ENCODE measurements around the gene DMRT2. TPM values are rescaled to one million over a fixed set of nuclear protein-coding genes. Genes with fewer than 3 reads are reported as not detected.

DMRT2 gene
- total and polyA plus RNA-seq, 2 of the 8 experiments (the other 6 are each of a cell fraction or from before 2014, with no cell fraction given): 0.29 to 0.93 TPM

DNA sequence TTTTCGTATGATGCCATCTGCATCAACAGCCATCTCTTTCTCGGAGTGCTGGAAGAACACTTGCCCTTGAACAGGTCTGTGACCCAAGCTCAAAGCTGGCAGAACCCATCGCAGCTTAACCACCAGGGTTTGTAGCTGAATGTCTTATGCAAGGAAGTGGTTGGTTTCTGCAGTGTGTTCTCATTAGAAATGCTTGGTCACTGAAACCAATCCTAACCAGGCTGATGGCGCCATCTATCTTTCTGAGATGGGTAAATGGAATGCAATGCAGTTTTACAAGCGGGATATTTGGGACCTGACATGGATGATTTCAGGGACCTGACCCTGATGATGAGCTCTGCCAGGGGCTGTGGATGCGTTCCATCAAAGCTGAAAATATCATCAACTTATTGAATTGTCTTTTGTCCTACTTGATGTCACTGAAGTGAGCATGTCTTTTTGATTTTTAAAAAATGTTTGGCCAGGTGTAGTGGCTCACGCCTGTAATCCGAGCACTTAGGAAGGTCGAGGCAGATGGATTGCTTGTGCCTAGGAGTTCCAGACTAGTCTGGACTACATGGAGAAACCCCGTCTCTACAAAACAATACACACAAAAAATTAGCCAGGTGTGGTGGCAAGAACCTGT, 45.0 kb upstream of the DMRT2 start:
- Histone ChIP-seq H3K9me3 (ENCODE audit: insufficient read depth in 2 of 2, low read depth in 1 of 2, low read length in 1 of 2) (peaks cover 15 to 16% of the 10 kb centered on the region in 2 experiments), H3K4ac (replicated peaks; ENCODE audit: insufficient read length, low read depth, low read length) (no peak overlapping the region), H2BK15ac (ENCODE audit: low read length) (no peak overlapping the region), H3K4me2 (ENCODE audit: insufficient read depth in 1 of 2, low read depth in 2 of 2, low read length in 2 of 2) (no peak overlapping the region), H2BK12ac (ENCODE audit: low read depth, low read length) (no peak overlapping the region), H4K5ac (ENCODE audit: insufficient read length, low read depth, low read length) (no peak overlapping the region), H2BK20ac (ENCODE audit: low read length) (no peak overlapping the region), H3K23ac (ENCODE audit: insufficient read length) (no peak overlapping the region), H3K9ac (replicated peaks in 1 of 4; ENCODE audit: extremely low read depth in 1 of 4, low read depth in 3 of 4, low read length in 3 of 4) (no peak overlapping the region), H3K4me1 (replicated peaks in 1 of 4; ENCODE audit: control insufficient read depth in 3 of 4, insufficient read depth in 4 of 4, low read length in 3 of 4) (no peaks in the 10 kb centered on the region; a peak in 1 of 7 replicates), H4K20me1 (replicated peaks in 1 of 2; ENCODE audit: control insufficient read depth in 1 of 2, insufficient read depth in 2 of 2, low read length in 2 of 2) (no peaks in the 10 kb centered on the region), H3K56ac (replicated peaks; ENCODE audit: insufficient read length, low read depth, low read length) (no peak overlapping the region), H3K36me3 (ENCODE audit: control insufficient read depth in 2 of 4, insufficient read depth in 4 of 4, low read length in 3 of 4) (no peaks in the 10 kb centered on the region), H3K27me3 (replicated peaks in 1 of 4; ENCODE audit: control insufficient read depth in 3 of 4, extremely low read depth in 1 of 4, insufficient read depth in 3 of 4, low read length in 3 of 4) (peaks cover 0 to 2% (median 0%) of the 10 kb centered on the region in 4 experiments; a peak in 2 of 7 replicates), H3K79me2 (ENCODE audit: control insufficient read depth in 1 of 2, insufficient read depth in 2 of 2, low read length in 2 of 2) (no peaks in the 10 kb centered on the region), H3K4me3 (ENCODE audit: extremely low read depth in 1 of 4, insufficient read depth in 2 of 4, low read depth in 3 of 4, low read length in 4 of 4) (no peak overlapping the region), H2AK5ac (ENCODE audit: low read depth, low read length) (no peak overlapping the region), H2AFZ (ENCODE audit: low read length) (no peak overlapping the region), H3K79me1 (ENCODE audit: low read depth, low read length) (no peaks in the 10 kb centered on the region), H2BK120ac (replicated peaks; ENCODE audit: low read depth, low read length) (no peak overlapping the region), H2BK5ac (ENCODE audit: low read depth, low read length) (no peak overlapping the region), H3K18ac (ENCODE audit: extremely low read depth, low read length) (no peak overlapping the region), H4K8ac (ENCODE audit: extremely low read depth, insufficient read depth, low read length) (no peak overlapping the region), H3K14ac (ENCODE audit: insufficient read length) (no peak overlapping the region), H4K91ac (replicated peaks; ENCODE audit: insufficient read length, low read length) (no peak overlapping the region), H3K23me2 (ENCODE audit: low read depth, low read length) (no peaks in the 10 kb centered on the region), H3K27ac (ENCODE audit: low read depth, low read length) (no peak overlapping the region)
- TF ChIP-seq BCL11A (IDR thresholded peaks at IDR 0.05; ENCODE audit: low read depth in 2 of 2, low read length in 2 of 2): no peak
- TF ChIP-seq, protein P1, sequence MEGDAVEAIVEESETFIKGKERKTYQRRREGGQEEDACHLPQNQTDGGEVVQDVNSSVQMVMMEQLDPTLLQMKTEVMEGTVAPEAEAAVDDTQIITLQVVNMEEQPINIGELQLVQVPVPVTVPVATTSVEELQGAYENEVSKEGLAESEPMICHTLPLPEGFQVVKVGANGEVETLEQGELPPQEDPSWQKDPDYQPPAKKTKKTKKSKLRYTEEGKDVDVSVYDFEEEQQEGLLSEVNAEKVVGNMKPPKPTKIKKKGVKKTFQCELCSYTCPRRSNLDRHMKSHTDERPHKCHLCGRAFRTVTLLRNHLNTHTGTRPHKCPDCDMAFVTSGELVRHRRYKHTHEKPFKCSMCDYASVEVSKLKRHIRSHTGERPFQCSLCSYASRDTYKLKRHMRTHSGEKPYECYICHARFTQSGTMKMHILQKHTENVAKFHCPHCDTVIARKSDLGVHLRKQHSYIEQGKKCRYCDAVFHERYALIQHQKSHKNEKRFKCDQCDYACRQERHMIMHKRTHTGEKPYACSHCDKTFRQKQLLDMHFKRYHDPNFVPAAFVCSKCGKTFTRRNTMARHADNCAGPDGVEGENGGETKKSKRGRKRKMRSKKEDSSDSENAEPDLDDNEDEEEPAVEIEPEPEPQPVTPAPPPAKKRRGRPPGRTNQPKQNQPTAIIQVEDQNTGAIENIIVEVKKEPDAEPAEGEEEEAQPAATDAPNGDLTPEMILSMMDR (IDR thresholded peaks at IDR 0.05; ENCODE audit: control extremely low read depth in 1 of 3, insufficient read depth in 1 of 3, low read depth in 1 of 3, low read length in 3 of 3): peak in 2 of 3 experiments; percentile 75 to 76; a peak in 3 of 4 replicates
- TF ChIP-seq TEAD4 (IDR thresholded peaks at IDR 0.05; ENCODE audit: low read depth, low read length): peak; percentile 74
- TF ChIP-seq BACH1 (IDR thresholded peaks at IDR 0.05; ENCODE audit: low read length): peak; percentile 97
- TF ChIP-seq SP1 (IDR thresholded peaks at IDR 0.05; ENCODE audit: low read depth, low read length): no peak
- peak; percentile 90 for TF ChIP-seq MAFK (IDR thresholded peaks at IDR 0.05; ENCODE audit: low read depth, low read length)
- peak; percentile 33; the same call in 1 of the 2 replicates for TF ChIP-seq CREB1 (IDR thresholded peaks at IDR 0.05)
- TF ChIP-seq TCF12 (IDR thresholded peaks at IDR 0.05; ENCODE audit: low read depth, low read length): no peak
- TF ChIP-seq SIN3A (conservative IDR thresholded peaks at IDR 0.05 in 1 of 2, IDR thresholded peaks at IDR 0.05 in 1 of 2; ENCODE audit: low read depth in 1 of 2, low read length in 2 of 2): no peak
- TF ChIP-seq RAD21 (IDR thresholded peaks at IDR 0.05 in 1 of 2, conservative IDR thresholded peaks at IDR 0.05 in 1 of 2; ENCODE audit: low read depth in 2 of 2, low read length in 2 of 2): peak; percentile 70 to 78
- WGBS, 2 experiments (ENCODE audit: extremely low coverage in 1 of 2, insufficient coverage in 1 of 2, insufficient read length in 1 of 2, insufficient replicate concordance in 2 of 2, low coverage in 1 of 2, low lambda C conversion rate in 2 of 2, missing lambda C conversion rate in 1 of 2): 76% methylated on average over 10 of the region's 10 CpGs; no CpG with 5 or more reads in 1 of the 2 experiments
- FAIRE-seq (peak; percentile 90), DNase-seq (ENCODE audit: low read depth in 1 of 2, low spot score in 2 of 2) (no peak)
- CTCF ChIA-PET (ENCODE audit: partially characterized antibody): interaction anchor here (0.7 to 4.4 kb wide), 27 partner anchors 8 to 724 kb away, joined by 3 to 57 read pairs (median 4); partner anchors contain the start of gene DMRT1
- POLR2A ChIA-PET (ENCODE audit: partially characterized antibody): no interaction called here

Data from H1 (cell line).